PC-9 (cell line): Measurements from ENCODE around the gene DCP2.

Experiments used
- EZH2 ChIP-seq: fragments of 200-600 bp; sonication (generic); IDR thresholded peaks from 2 replicates; pipeline ENCODE4 v1.8.0; 2017; ENCODE audit warnings: antibody characterized with exemption, low read depth
- TF ChIP-seq, protein P1 (sequence below): fragments of 200-600 bp; sonication (generic); conservative IDR thresholded peaks from 2 replicates; pipeline ENCODE4 v1.6.1; 2017; ENCODE audit warnings: mixed run types, antibody characterized with exemption, mild to moderate bottlenecking, moderate library complexity

DNA sequence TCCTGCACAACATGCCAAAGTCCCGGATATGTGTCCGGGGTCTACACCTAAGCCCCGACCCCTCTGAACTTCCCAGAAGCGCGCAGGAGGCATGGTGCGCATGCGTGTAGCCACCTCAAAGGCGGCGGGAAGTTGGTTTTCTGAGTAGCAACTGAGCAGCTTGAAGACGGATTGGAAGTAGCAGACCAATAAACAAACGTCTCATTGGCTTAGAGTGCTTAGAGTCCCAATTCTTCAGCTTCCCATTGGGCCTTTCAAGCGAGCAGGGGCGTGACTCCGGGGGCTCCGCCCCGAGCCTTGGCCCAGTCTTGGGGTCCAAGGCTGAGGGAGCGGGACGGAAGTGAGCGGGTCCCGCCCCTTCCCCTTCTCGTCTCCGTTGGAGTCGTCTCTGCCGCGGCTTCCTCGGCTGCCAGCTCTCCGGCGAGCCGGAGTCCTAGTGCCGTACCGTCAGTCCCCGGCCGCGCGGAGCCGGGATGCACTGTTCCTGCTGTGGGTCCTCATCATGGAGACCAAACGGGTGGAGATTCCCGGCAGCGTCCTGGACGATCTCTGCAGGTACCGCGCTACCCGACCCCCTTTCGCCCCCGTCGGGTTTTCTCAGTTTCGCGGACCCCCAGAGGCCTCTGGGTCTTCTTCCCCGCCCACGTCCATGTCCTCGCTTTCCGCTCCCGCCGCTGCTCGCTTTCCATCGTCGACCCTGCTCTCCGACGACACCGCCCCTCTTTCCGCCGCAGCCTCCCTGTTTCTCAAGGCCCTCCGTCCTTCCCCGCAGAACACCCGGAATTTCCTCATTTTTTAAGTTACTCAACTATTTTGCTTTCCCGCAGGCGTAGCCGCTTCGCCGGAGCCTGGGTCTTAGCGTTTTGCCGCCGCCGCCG, at the start of gene DCP2:
- TF ChIP-seq, protein P1, sequence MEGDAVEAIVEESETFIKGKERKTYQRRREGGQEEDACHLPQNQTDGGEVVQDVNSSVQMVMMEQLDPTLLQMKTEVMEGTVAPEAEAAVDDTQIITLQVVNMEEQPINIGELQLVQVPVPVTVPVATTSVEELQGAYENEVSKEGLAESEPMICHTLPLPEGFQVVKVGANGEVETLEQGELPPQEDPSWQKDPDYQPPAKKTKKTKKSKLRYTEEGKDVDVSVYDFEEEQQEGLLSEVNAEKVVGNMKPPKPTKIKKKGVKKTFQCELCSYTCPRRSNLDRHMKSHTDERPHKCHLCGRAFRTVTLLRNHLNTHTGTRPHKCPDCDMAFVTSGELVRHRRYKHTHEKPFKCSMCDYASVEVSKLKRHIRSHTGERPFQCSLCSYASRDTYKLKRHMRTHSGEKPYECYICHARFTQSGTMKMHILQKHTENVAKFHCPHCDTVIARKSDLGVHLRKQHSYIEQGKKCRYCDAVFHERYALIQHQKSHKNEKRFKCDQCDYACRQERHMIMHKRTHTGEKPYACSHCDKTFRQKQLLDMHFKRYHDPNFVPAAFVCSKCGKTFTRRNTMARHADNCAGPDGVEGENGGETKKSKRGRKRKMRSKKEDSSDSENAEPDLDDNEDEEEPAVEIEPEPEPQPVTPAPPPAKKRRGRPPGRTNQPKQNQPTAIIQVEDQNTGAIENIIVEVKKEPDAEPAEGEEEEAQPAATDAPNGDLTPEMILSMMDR: no peak
- TF ChIP-seq EZH2: no peak
